ENCODE data around the gene TRIM37. TPM values are rescaled to one million over a fixed set of nuclear protein-coding genes. Genes with fewer than 3 reads are reported as not detected.
"Not testable (repeated sequence)": the region's sequence is repeated elsewhere in the genome, so short reads cannot be mapped to it uniquely, and the experiment has no call there.

TRIM37 gene
- total RNA-seq, 1 experiment from 2014 or later, result 87.2 TPM

DNA sequence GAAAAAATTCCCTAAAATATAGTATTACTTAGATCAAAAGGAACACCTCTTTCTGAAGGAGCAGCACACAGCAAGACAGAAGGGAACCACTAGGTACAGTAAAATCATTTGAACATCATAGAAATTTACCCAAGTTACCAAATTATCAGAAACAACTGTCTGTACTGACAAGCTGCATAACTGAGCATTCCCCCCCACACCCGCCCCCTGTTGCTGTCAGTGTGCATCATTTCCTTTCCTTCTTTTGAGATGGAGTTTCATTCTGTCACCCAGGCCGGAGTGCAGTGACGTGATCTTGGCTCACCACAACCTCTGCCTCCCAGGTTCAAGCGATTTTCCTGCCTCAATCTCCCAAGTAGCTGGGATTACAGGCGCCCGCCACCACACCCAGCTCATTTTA is 120.7 kb downstream of the TRIM37 start:
- no peaks in the 10 kb centered on the region for H3K4me1 ChIP-seq (replicated peaks)
- H3K27me3 ChIP-seq (replicated peaks), result no peaks in the 10 kb centered on the region
- no peaks in the 10 kb centered on the region for H3K9me3 ChIP-seq (replicated peaks)
- no peak for DNase-seq (ENCODE audit: low read depth in 1 of 2, low spot score in 2 of 2)
- H3K36me3 ChIP-seq, result no peaks in the 10 kb centered on the region
- no peak overlapping the region for H3K27ac ChIP-seq
- H3K4me3 ChIP-seq, result no peak overlapping the region

DNA sequence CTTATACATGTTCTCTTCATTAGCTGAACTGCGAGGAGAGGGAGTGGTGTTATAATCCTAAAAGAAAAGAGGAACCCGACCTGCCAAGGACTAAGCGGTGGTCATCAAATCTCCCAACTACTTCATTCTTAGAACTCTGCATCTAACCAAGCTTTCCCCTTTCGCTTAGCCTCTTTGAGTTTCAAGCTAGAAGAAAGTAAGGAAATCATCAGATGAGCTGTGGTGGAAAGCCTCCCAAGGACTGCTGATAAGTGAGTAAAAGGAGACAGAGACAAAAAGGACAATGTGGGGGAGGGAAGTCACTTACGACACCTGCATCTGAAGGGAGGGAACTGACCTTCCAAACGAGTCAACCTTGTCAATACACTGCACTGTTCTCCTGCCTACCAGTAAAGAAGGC is 121.3 kb downstream of the TRIM37 start:
- DNase-seq (ENCODE audit: low read depth in 1 of 2, low spot score in 2 of 2), result no peak
- Histone ChIP-seq H3K27me3 (replicated peaks) (no peaks in the 10 kb centered on the region), H3K4me3 (no peak overlapping the region), H3K36me3 (no peaks in the 10 kb centered on the region), H3K9me3 (replicated peaks) (no peaks in the 10 kb centered on the region), H3K4me1 (replicated peaks) (no peaks in the 10 kb centered on the region), H3K27ac (no peak overlapping the region)

DNA sequence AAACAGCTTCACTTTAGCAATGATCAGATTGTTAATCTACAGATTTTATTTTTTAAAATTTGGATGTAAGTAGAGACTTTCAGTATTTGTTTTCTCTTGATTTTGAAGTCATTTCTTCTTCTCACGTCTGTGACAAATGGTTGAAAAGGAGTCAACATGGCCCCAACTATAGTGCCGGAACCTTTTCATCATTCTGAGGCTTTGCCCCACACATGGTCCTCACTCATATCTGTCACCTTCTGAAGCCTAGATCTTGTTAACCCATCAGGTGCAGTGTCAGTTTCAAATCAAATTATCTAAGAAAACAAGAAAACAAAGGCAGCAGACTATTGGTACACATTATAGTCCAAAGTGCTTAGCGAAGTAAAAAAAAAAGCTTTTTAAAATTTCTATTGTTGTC is 124.1 kb downstream of the TRIM37 start:
- no peaks in the 10 kb centered on the region for H3K36me3 ChIP-seq
- H3K27ac ChIP-seq, result no peak overlapping the region
- H3K4me1 ChIP-seq (replicated peaks), result no peaks in the 10 kb centered on the region
- no peak for DNase-seq (ENCODE audit: low read depth in 1 of 2, low spot score in 2 of 2)
- H3K27me3 ChIP-seq (replicated peaks), result no peaks in the 10 kb centered on the region
- no peaks in the 10 kb centered on the region for H3K9me3 ChIP-seq (replicated peaks)
- no peak overlapping the region for H3K4me3 ChIP-seq

DNA sequence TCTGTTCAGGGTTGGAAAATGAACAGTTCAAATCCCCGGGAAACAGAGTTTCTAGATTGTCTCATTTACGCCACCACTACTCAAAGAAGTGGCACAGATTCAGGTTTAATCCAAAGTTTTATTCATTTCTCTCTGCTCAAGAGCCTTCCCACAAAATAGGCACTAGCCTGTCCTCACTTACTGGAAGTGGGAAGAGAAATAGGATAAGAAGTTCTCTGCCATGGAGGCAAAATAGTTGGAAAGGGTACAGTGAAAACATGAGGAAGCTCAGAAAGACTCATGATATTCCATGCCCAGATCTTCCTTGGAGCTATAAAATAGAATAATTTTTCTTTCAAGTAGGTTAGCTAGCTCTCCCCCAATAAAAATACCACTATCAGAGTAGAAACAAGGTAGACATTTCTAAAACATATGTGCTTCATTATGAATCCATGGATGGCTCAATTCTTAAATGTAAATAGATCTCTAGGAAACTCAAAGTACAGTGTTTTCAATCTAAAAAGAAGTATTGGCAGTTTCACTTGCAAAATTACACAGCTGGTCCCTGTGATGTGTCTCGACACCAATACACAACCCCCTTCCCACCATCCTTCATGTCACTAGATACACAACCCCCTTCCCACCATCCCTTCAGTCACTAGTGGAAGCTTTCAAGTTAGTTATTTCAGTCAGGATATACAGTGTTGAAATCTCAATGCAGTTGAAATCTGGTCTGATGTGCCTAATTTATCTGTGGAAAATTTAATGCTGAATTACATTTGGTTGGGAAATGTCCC is 125.8 kb downstream of the TRIM37 start:
- no peaks in the 10 kb centered on the region for H3K36me3 ChIP-seq
- no peaks in the 10 kb centered on the region for H3K9me3 ChIP-seq (replicated peaks)
- no peak overlapping the region for H3K4me3 ChIP-seq
- DNase-seq (ENCODE audit: low read depth in 1 of 2, low spot score in 2 of 2), result no peak
- H3K27me3 ChIP-seq (replicated peaks), result no peaks in the 10 kb centered on the region
- no peaks in the 10 kb centered on the region for H3K4me1 ChIP-seq (replicated peaks)
- H3K27ac ChIP-seq, result no peak overlapping the region

DNA sequence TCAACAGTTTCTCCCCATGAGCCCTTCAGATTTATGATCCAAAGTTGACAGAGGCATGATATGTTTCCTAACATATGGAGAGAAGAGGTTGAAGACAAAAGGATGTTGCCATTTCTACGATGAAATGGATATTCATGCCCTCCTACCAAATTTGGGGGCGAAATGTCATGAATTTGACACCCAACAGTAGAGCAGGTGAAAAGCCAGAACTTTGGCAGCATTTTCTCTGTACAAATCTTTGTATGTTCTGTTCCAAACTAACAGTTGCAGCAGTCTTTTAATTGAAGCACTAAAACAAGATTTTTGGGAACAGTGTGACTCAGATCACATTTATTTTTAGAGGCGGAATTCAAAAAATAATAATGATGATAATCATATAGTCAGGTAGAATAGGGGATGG is 130.1 kb downstream of the TRIM37 start:
- Histone ChIP-seq H3K4me1 (replicated peaks) (no peaks in the 10 kb centered on the region), H3K27me3 (replicated peaks) (no peaks in the 10 kb centered on the region), H3K4me3 (no peak overlapping the region), H3K9me3 (replicated peaks) (no peaks in the 10 kb centered on the region), H3K36me3 (no peaks in the 10 kb centered on the region), H3K27ac (no peak overlapping the region)
- DNase-seq (ENCODE audit: low read depth in 1 of 2, low spot score in 2 of 2), result no peak

DNA sequence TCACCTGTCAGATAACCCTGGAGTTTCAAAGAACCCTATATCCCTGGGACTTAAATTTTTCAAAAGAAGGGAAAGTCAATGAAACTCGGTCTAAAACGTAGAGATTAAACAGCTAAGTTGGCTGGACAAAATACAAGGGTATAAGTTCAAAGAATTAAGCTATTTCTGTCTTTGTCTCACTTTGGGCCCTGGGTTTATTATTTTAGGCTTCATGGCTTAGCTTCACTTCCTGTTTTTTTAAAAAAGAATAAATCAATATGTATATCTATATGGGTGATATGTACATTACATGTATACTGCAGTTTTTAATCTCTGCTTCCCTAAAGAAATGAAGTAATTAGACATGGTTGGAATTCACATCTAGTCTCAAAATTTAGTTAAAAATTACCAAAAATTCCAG is 132.3 kb downstream of the TRIM37 start:
- Histone ChIP-seq H3K9me3 (replicated peaks) (no peaks in the 10 kb centered on the region), H3K27ac (no peak overlapping the region), H3K27me3 (replicated peaks) (no peaks in the 10 kb centered on the region), H3K4me1 (replicated peaks) (peaks cover 11% of the 10 kb centered on the region), H3K4me3 (no peak overlapping the region), H3K36me3 (no peaks in the 10 kb centered on the region)
- no peak for DNase-seq (ENCODE audit: low read depth in 1 of 2, low spot score in 2 of 2)

DNA sequence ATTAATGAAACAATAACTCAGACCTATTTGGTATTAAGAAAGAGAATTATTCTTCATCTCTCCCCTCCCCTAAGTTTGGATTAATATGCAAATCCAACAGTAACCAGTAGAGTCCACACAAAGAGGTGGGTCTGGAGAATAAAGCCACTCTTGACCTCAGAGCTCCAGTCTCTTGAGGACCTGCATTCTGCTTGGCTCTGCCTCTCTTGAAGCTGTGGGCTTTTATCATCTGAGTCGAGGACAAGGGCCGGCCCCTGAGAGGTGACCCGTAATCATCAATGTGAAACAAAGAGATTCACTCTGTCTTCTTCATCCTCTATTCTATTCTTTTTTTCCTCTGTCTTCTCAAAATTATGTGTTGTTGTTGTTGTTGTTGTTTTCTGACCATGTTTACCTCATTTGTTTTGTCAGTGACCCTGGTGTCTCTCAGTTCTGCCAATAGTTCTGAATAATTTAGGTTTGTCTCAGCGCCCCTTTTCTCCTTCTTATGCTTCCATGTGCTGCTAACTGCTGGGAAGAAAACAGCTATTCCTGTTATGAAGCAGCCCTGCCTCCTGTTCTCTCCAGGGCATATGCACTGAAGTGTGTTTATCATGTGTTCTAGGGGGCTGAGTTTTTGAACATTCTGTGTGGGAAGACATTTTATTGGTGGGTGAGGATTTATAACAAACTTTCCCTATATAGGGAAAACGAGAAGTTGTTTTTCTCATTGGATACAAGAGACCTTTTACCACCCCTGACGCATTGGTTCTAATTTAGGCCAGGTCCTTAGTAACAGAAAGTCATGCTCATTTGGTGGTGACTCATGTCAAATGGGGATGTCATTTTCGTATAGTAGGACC is 135.8 kb downstream of the TRIM37 start:
- Histone ChIP-seq H3K27me3 (replicated peaks) (no peaks in the 10 kb centered on the region), H3K27ac (no peak overlapping the region), H3K36me3 (no peaks in the 10 kb centered on the region), H3K9me3 (replicated peaks) (no peaks in the 10 kb centered on the region), H3K4me1 (replicated peaks) (peaks cover 24% of the 10 kb centered on the region), H3K4me3 (no peak overlapping the region)
- no peak for DNase-seq (ENCODE audit: low read depth in 1 of 2, low spot score in 2 of 2)

DNA sequence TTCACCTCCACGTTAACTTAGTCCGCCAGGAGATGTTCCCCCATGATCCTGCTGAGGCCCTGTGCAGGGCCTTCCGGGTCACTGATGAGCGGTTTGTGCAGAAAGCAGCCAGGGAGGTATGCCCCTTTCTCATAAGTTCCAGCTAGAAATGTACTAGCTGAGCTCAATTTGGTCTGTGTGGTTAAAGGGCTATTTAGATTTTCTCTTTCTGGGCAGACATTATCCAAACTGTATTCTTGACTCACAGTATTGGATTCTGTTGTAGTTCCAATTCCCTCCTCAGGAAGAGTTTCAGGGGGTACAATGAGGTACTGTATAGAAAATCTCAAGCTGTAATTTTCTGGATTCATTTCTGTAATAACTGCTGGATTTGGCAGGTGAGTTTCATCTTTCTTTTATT is 137.1 kb downstream of the TRIM37 start:
- Histone ChIP-seq H3K4me3 (no peak overlapping the region), H3K36me3 (no peaks in the 10 kb centered on the region), H3K27me3 (replicated peaks) (no peaks in the 10 kb centered on the region), H3K4me1 (replicated peaks) (peaks cover 24% of the 10 kb centered on the region), H3K9me3 (replicated peaks) (no peaks in the 10 kb centered on the region), H3K27ac (peak overlapping the region; percentile 39)
- peak in 1 of 2 experiments; percentile 25 for DNase-seq (ENCODE audit: low read depth in 1 of 2, low spot score in 2 of 2)

DNA sequence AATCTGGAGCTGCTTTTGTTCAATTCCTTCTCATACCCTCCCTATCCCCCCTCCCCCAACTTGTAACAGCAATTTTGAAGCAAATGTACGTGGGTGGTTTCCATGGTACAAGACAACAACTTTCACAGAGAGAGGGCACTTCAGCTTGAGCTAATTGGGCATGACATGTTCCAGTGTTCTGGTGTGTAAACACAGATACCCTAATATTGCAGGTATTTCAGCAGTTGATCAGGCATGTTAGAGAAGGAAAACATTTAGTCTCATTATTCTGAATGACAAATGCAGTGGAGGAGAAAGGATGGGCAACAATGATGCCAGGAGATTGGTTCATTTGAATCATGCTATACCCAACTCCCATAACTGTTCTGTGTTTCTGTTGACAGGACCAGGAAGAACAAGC is 137.5 kb downstream of the TRIM37 start:
- Histone ChIP-seq H3K36me3 (no peaks in the 10 kb centered on the region), H3K9me3 (replicated peaks) (no peaks in the 10 kb centered on the region), H3K27ac (peak overlapping the region; percentile 39), H3K4me3 (no peak overlapping the region), H3K4me1 (replicated peaks) (peaks cover 24% of the 10 kb centered on the region), H3K27me3 (replicated peaks) (no peaks in the 10 kb centered on the region)
- peak in 1 of 2 experiments; percentile 41 for DNase-seq (ENCODE audit: low read depth in 1 of 2, low spot score in 2 of 2)

DNA sequence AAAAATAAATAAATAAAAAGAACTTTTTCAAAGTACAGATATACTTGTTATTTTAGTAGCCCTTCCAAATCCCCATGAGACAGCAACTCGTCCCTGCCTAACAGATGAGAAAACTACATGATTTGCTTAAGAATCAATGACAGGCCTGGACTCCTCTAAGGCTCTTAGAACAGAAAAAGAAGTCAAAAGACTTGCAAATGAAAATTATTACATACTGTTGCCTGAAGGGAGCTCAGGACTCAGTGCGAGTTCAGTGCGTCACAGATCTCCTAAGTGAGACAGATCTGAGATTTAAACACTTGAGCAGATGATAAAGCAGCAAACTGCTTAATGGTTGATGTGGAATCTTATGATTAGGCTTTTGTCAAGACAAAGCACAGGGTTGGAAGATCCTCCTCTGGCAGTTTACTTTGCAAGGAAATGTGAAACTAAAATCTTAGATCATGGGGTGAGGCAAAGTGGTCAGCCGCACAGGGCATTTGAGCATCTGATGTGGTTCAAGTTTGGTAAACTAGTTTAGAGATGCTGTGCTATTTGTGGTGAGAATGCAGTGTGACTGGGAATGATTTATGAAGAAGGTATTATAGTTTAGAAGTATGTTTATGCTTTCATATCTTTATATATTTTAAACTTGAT is 138.1 kb downstream of the TRIM37 start:
- H3K27me3 ChIP-seq (replicated peaks), result no peaks in the 10 kb centered on the region
- peak in 1 of 2 experiments; percentile 63 for DNase-seq (ENCODE audit: low read depth in 1 of 2, low spot score in 2 of 2)
- H3K27ac ChIP-seq, result peak overlapping the region; percentile 39
- H3K4me3 ChIP-seq, result peak overlapping the region; percentile 12; the same call in 1 of the 2 replicates
- peaks cover 24% of the 10 kb centered on the region for H3K4me1 ChIP-seq (replicated peaks)
- no peaks in the 10 kb centered on the region for H3K9me3 ChIP-seq (replicated peaks)
- no peaks in the 10 kb centered on the region for H3K36me3 ChIP-seq

DNA sequence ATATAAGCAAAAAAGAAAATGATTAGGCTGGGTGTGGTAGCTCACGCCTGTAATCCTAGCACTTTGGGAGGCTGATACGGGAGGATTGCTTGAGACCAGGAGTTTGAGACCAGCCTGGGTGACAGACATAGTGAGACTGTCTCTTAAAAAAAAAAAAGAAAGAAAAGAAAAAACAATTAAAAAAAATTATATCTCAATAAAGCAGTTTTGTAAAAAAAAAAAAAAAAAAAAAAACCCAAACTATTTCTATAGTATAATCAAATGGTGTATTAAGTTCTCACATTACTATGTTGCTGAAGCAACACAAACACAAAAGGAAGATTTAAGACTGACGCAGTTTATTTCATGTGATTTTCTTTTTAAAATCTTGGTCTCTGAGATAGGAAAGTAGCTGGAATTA is 140.5 kb downstream of the TRIM37 start:
- no peak overlapping the region for H3K27ac ChIP-seq
- H3K36me3 ChIP-seq, result no peaks in the 10 kb centered on the region
- H3K4me1 ChIP-seq (replicated peaks), result peaks cover 24% of the 10 kb centered on the region
- no peak overlapping the region for H3K4me3 ChIP-seq
- DNase-seq (ENCODE audit: low read depth in 1 of 2, low spot score in 2 of 2), result no peak
- H3K27me3 ChIP-seq (replicated peaks), result no peaks in the 10 kb centered on the region
- H3K9me3 ChIP-seq (replicated peaks), result no peaks in the 10 kb centered on the region

DNA sequence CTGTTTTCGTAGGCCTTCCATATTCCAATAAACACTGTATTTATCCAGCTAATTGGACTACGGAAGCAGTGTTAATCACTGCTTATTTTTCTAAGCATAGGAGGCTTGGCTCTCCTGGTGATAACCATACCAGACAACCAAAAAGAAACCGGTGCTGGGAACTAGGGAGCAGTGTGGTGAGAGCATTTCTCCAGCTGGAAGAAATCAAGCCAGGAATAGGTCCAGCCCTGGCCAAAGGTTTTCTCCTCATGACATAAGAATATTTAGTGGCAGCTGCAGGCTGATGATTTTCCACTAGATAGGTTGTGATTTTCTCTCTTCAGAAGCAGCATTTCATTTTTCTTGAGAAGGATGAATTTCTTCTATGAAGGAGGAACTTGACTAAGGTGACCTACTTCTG is 141.5 kb downstream of the TRIM37 start:
- H3K27me3 ChIP-seq (replicated peaks), result no peaks in the 10 kb centered on the region
- no peaks in the 10 kb centered on the region for H3K9me3 ChIP-seq (replicated peaks)
- H3K4me1 ChIP-seq (replicated peaks), result peaks cover 22% of the 10 kb centered on the region
- H3K27ac ChIP-seq, result no peak overlapping the region
- no peak overlapping the region for H3K4me3 ChIP-seq
- no peak for DNase-seq (ENCODE audit: low read depth in 1 of 2, low spot score in 2 of 2)
- H3K36me3 ChIP-seq, result no peaks in the 10 kb centered on the region

DNA sequence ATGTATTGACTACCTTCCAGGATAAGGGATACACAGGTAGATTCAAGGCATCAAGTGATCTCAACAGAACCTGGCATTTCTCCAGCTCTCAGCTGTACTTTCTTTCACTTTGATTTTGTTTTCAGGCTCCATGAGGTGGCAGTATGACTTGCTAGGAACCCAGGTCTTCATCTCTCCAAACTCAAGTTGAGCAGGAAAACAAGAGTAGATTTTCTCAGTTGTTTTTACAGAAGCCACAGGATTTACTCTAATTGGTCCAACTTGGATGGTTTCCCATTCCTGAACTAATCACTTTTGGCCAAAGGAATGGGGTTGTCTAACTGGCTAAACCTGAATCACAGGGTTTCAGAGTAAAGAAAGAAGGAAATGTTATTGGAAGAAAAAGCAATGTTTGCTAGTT is 146.6 kb downstream of the TRIM37 start:
- no peaks in the 10 kb centered on the region for H3K36me3 ChIP-seq
- no peak overlapping the region for H3K27ac ChIP-seq
- H3K27me3 ChIP-seq (replicated peaks), result no peaks in the 10 kb centered on the region; the same call in 1 of the 2 replicates

DNA sequence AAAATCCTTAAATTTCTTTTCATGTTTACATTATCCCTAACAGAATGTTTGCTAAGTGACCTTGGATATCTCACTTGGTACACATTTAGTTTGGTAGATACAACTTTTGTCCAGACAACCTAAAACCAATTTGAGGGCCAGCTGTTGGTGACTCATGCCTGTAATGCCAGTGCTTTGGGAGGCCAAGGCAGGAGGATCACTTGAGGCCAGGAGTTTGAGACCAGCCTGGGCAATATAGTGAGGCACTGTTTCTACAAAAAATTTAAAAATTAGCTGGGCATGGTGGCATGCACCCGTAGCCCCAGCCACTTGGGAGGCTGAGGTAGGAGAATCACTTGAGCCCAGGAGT is 149.0 kb downstream of the TRIM37 start:
- H3K36me3 ChIP-seq; H3K9me3 ChIP-seq (replicated peaks); DNase-seq (ENCODE audit: low read depth in 1 of 2, low spot score in 2 of 2); H3K4me3 ChIP-seq; H3K27me3 ChIP-seq (replicated peaks); H3K27ac ChIP-seq: not testable (repeated sequence)
- H3K4me1 ChIP-seq (replicated peaks), result peaks cover 17% of the 10 kb centered on the region

More for the DNA sequence above, 146.6 kb downstream of the TRIM37 start:
- DNase-seq (ENCODE audit: low read depth in 1 of 2, low spot score in 2 of 2), result peak in 1 of 2 experiments; percentile 62
- no peaks in the 10 kb centered on the region for H3K9me3 ChIP-seq (replicated peaks)
- H3K4me3 ChIP-seq, result no peak overlapping the region
- H3K4me1 ChIP-seq (replicated peaks), result peaks cover 17% of the 10 kb centered on the region

Data from SJSA1 (cell line).